Prostate gland (tissue), 2 donors: ENCODE data around the gene SMIM44. TPM values are rescaled to one million over a fixed set of nuclear protein-coding genes. Genes with fewer than 3 reads are reported as not detected.

Experiments
- DNase-seq: peaks from one replicate; pipeline ENCODE4 v3.0.0-alpha.2; 2019; ENCODE audit warnings: low spot score
- H3K27ac ChIP-seq, 2 donors: fragments of 200-600 bp; sonication (generic); 2 replicates each; pipeline ENCODE4 v1.5.1; 2017 to 2019
- H3K27me3 ChIP-seq: fragments of 200-600 bp; sonication (generic); replicated peaks from 2 replicates; pipeline ENCODE4 v1.5.1; 2019; ENCODE audit not compliant: insufficient read depth
- H3K36me3 ChIP-seq, 2 donors: fragments of 200-600 bp; sonication (generic); 1 replicate in 1 of 2; 2 replicates in 1 of 2; pipeline versions ENCODE4 v1.5.1 to v1.8.1; 2017 to 2019
- H3K4me1 ChIP-seq: fragments of 200-600 bp; sonication (generic); replicated peaks from 2 replicates; pipeline ENCODE4 v1.5.1; 2019
- H3K4me3 ChIP-seq, 2 donors: fragments of 200-600 bp; sonication (generic); 2 replicates each; pipeline ENCODE4 v1.5.1; 2017 to 2019
- H3K9me3 ChIP-seq: fragments of 200-600 bp; sonication (generic); 2 replicates; pipeline ENCODE4 v1.5.1; 2017
- CTCF ChIP-seq, 4 experiments: fragments of 200-600 bp in 2 of 4; fragments of 450-650 bp in 2 of 4; sonication (generic) in 2 of 4; IDR thresholded peaks; 1 replicate in 3 of 4; 2 replicates in 1 of 4; pipeline ENCODE4 v1.5.1; 2016 to 2019; ENCODE audit warnings: antibody characterized with exemption in 4 of 4, mild to moderate bottlenecking in 2 of 4, moderate library complexity in 2 of 4
- POLR2A ChIP-seq: fragments of 450-650 bp; IDR thresholded peaks from one replicate; pipeline ENCODE4 v1.6.1; 2016; ENCODE audit warnings: antibody characterized with exemption, mild to moderate bottlenecking
- POLR2AphosphoS5 ChIP-seq: sonication (generic); formaldehyde crosslinking; IDR thresholded peaks from one replicate; pipeline ENCODE4 v1.6.1; 2017; ENCODE audit warnings: antibody characterized with exemption
- WGBS: methylation state at CpG from one replicate; pipeline ENCODE4 v1.1.5; 2018; 5-methylcytosine and 5-hydroxymethylcytosine counted together
- intact Hi-C: fragments of 100-400 bp; cut with DNase I; formaldehyde crosslinking; loops from one replicate; pipeline ENCODE4 v1.14.2; 2022
- total RNA-seq, 2 donors: library from RNA; depleted of rRNA; stranded (reverse); fragments of >200 nt; gene quantifications; one replicate each; pipeline ENCODE4 v1.1.0, GENCODE V29; 2016

The SMIM44 gene
- total RNA-seq, 2 donors from 2014 or later: 1.7 TPM; not detected in 1

- Histone ChIP-seq H3K4me1 (peaks cover 5% of the 10 kb centered on the region), H3K9me3 (no peaks in the 10 kb centered on the region), H3K27me3 (no peaks in the 10 kb centered on the region), H3K27ac (peak overlapping the region; percentile 28 to 50), H3K36me3 (peaks cover 0 to 3% of the 10 kb centered on the region in 2 donors), H3K4me3 (no peak overlapping the region)
- intact Hi-C loops: no loop called here
- no peak for DNase-seq
- no peak for TF ChIP-seq CTCF (IDR thresholded peaks at IDR 0.05)
- WGBS: 51% methylated on average over 7 of the region's 7 CpGs
Observed at GRCh38 chr19:3521104-3521445, 37.8 kb upstream of the SMIM44 start.

- Histone ChIP-seq H3K27ac (peak overlapping the region; percentile 50 to 55), H3K4me1 (peaks cover 5% of the 10 kb centered on the region), H3K36me3 (no peaks in the 10 kb centered on the region), H3K27me3 (no peaks in the 10 kb centered on the region), H3K4me3 (no peak overlapping the region), H3K9me3 (no peaks in the 10 kb centered on the region)
- DNase-seq: peak; percentile 81
- WGBS: 54% methylated on average over 30 of the region's 37 CpGs
- intact Hi-C loops: no loop called here
- peak; percentile 39 for TF ChIP-seq POLR2A
- TF ChIP-seq CTCF (IDR thresholded peaks at IDR 0.05): peak in 1 of 4 experiments; percentile 36
- TF ChIP-seq POLR2AphosphoS5: peak; percentile 78
Observed at GRCh38 chr19:3520166-3521103, 37.2 kb upstream of the SMIM44 start.

- Histone ChIP-seq H3K4me1 (peaks cover 5% of the 10 kb centered on the region), H3K9me3 (no peaks in the 10 kb centered on the region), H3K4me3 (no peak overlapping the region), H3K27ac (no peak overlapping the region), H3K36me3 (no peaks in the 10 kb centered on the region), H3K27me3 (no peaks in the 10 kb centered on the region)
- TF ChIP-seq POLR2AphosphoS5 (no peak), CTCF (IDR thresholded peaks at IDR 0.05) (no peak), POLR2A (no peak)
- no peak for DNase-seq
- intact Hi-C loops: no loop called here
- WGBS: 84% methylated on average over 18 of the region's 18 CpGs
Observed at GRCh38 chr19:3519126-3519525, 35.9 kb upstream of the SMIM44 start.

GRCh38 chr19:3518659-3519058 is 35.4 kb upstream of the SMIM44 start:
- H3K4me1 ChIP-seq: peaks cover 5% of the 10 kb centered on the region
- H3K27me3 ChIP-seq: no peaks in the 10 kb centered on the region
- TF ChIP-seq CTCF (IDR thresholded peaks at IDR 0.05) (no peak), POLR2AphosphoS5 (no peak), POLR2A (no peak)
- DNase-seq: no peak
- no peaks in the 10 kb centered on the region for H3K36me3 ChIP-seq
- intact Hi-C loops: no loop called here
- 69% methylated on average over 2 of the region's 2 CpGs for WGBS
- no peak overlapping the region for H3K4me3 ChIP-seq
- H3K27ac ChIP-seq: no peak overlapping the region
- H3K9me3 ChIP-seq: no peaks in the 10 kb centered on the region

- no peak overlapping the region for H3K4me3 ChIP-seq
- no peaks in the 10 kb centered on the region for H3K9me3 ChIP-seq
- no peak overlapping the region for H3K27ac ChIP-seq
- TF ChIP-seq POLR2AphosphoS5 (no peak), POLR2A (no peak), CTCF (IDR thresholded peaks at IDR 0.05) (no peak)
- intact Hi-C loops: no loop called here
- no peaks in the 10 kb centered on the region for H3K27me3 ChIP-seq
- H3K36me3 ChIP-seq: no peaks in the 10 kb centered on the region
- H3K4me1 ChIP-seq: peaks cover 5% of the 10 kb centered on the region
- DNase-seq: no peak
- WGBS: 76% methylated on average over 10 of the region's 10 CpGs
Observed at GRCh38 chr19:3518255-3518654, 35.0 kb upstream of the SMIM44 start.
